Left ventricle myocardium inferior (tissue), 1 donor: ENCODE measurements around the gene FOXK1. TPM values are rescaled to one million over a fixed set of nuclear protein-coding genes. Genes with fewer than 3 reads are reported as not detected.

Experiments
- DNase-seq: peaks from one replicate; pipeline ENCODE4 v3.0.0-alpha.2; 2020
- H3K27ac ChIP-seq: fragments of 200-600 bp; replicated peaks from 2 replicates; pipeline ENCODE4 v1.8.0; 2021
- H3K27me3 ChIP-seq: fragments of 200-600 bp; 2 replicates; pipeline ENCODE4 v1.8.0; 2021; ENCODE audit warnings: low read depth
- H3K36me3 ChIP-seq: fragments of 200-600 bp; 2 replicates; pipeline ENCODE4 v1.8.0; 2021
- H3K4me1 ChIP-seq: fragments of 200-600 bp; 2 replicates; pipeline ENCODE4 v1.8.0; 2021
- H3K4me3 ChIP-seq: fragments of 200-600 bp; 2 replicates; pipeline ENCODE4 v1.8.0; 2021; ENCODE audit warnings: mild to moderate bottlenecking, moderate library complexity
- H3K9me3 ChIP-seq: fragments of 200-600 bp; replicated peaks from 2 replicates; pipeline ENCODE4 v1.8.0; 2021
- intact Hi-C: fragments of 100-400 bp; cut with micrococcal nuclease; formaldehyde crosslinking; loops from one replicate; pipeline ENCODE4 v1.11.0; 2022
- long read RNA-seq: library from polyadenylated mRNA; unstranded; transcript quantifications from one replicate; pipeline ENCODE4 v2.0.0, GENCODE V29; 2021
- total RNA-seq: library from RNA; stranded (reverse); fragmentation: NEBNext Ultra II Directional; extraction: Animal tissue kit (Norgen Biotek cat#: 25700); gene quantifications from one replicate; pipeline ENCODE4 v1.2.1, GENCODE V29; 2021
- TF ChIP-seq, protein P1 (sequence below): fragments of 200-600 bp; IDR thresholded peaks from 2 replicates; pipeline ENCODE4 v1.8.0; 2021; ENCODE audit warnings: antibody characterized with exemption, mild to moderate bottlenecking, borderline replicate concordance
- donor health status: DM: no; HTN: yes; CAD: no; lungs with severe emphysema.

FOXK1 gene
- 18.3 TPM for total RNA-seq
- long read RNA-seq, full-length matches to known transcripts, result 1 of 13 reads
- long read RNA-seq, partial matches to known transcripts, result 4 of 13 reads
- long read RNA-seq, other reads (novel, unspliced or antisense), result 8 of 13 reads

DNA sequence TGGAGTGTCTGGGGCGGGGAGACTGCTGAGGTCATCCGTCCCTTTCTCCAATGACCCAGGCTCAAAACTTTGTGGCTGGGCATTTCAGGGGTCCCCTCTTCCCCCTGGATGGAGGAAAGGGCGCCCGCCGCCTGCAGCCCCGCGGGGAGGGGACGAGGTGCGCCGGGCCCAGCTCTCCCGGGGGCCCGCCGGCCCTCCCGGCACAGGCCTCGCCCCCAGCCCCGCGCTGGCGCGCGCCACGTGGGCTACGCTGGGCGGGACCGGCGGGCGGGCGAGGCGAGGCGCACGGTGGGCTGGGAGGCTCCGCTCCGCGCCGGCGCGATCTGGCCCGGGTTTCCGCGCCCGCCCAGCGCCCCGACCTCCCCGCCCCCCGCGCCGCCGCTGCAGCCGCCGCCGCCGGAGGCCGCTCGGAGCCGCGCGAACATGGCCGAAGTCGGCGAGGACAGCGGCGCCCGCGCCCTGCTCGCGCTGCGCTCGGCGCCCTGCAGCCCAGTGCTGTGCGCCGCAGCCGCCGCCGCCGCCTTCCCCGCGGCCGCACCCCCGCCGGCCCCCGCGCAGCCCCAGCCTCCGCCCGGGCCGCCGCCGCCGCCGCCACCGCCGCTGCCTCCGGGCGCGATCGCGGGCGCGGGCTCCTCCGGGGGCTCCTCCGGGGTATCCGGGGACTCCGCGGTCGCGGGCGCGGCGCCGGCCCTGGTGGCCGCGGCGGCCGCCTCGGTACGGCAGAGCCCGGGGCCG, at the start of gene FOXK1:
FOXK1 (plus strand) TSS at position 410 of the 735 bp plus-strand sequence; CDS start at position 424, 14 bp downstream.
- peak within 1 kb of the TSS; percentile 93 for H3K27ac ChIP-seq
- peak; percentile 83 for DNase-seq
- H3K4me3 ChIP-seq, result peak within 1 kb of the TSS; percentile 97
- TF ChIP-seq, protein P1, sequence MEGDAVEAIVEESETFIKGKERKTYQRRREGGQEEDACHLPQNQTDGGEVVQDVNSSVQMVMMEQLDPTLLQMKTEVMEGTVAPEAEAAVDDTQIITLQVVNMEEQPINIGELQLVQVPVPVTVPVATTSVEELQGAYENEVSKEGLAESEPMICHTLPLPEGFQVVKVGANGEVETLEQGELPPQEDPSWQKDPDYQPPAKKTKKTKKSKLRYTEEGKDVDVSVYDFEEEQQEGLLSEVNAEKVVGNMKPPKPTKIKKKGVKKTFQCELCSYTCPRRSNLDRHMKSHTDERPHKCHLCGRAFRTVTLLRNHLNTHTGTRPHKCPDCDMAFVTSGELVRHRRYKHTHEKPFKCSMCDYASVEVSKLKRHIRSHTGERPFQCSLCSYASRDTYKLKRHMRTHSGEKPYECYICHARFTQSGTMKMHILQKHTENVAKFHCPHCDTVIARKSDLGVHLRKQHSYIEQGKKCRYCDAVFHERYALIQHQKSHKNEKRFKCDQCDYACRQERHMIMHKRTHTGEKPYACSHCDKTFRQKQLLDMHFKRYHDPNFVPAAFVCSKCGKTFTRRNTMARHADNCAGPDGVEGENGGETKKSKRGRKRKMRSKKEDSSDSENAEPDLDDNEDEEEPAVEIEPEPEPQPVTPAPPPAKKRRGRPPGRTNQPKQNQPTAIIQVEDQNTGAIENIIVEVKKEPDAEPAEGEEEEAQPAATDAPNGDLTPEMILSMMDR, result no peak
- H3K4me1 ChIP-seq, result peaks cover 45% of the 10 kb centered on the region
- no peaks in the 10 kb centered on the region for H3K9me3 ChIP-seq
- intact Hi-C loops, result loop anchor here (5.0 to 10.0 kb wide), 2 partner anchors 40 to 63 kb away; no protein-coding TSS in a partner anchor
- H3K36me3 ChIP-seq, result peaks cover 3% of the 10 kb centered on the region
- no peaks in the 10 kb centered on the region for H3K27me3 ChIP-seq

DNA sequence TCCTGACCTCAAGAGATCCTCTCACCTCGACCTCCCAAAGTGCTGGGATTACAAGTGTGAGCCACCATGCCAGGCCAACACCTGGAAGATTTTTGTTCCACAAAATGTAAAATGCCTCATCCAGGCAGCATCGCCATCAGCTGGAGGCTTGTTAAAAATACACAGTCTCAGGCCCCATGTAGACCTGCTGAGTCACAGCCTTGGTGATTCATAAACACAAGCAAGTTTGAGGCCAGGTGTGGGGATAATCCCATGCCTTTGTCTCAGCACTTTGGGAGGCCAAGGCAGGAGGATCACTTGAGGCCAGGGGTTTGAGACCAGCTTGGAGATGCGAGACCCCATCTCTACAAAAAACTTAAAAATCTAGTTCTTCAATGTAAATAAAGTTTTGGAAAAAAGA, 49.1 kb upstream of the FOXK1 start:
- H3K4me3 ChIP-seq, result no peak overlapping the region
- intact Hi-C loops, result no loop called here

DNA sequence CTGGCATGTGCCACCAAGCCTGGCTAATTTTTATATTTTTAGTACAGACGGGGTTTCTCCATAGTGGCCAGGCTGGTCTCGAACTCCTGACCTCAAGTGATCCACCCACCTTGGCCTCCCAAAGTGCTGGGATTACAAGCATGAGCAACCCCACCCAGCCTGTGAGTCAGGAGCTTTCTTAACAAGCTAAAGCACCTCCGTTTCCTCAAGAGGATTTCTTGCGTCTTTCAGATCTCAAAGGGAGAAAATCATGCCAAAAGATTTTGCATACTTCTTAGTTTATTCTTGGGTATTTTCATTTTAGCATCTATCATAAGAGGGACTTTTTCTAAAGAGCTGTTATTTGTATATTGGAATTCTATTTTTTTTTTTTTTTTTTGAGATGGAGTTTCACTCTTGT, 47.9 kb upstream of the FOXK1 start:
- H3K9me3 ChIP-seq, result no peaks in the 10 kb centered on the region
- no peaks in the 10 kb centered on the region for H3K27me3 ChIP-seq
- H3K27ac ChIP-seq, result no peak overlapping the region
- TF ChIP-seq, protein P1, result no peak
- H3K4me1 ChIP-seq, result peaks cover 12% of the 10 kb centered on the region
- intact Hi-C loops, result no loop called here
- no peak for DNase-seq
- H3K36me3 ChIP-seq, result no peaks in the 10 kb centered on the region
- no peak overlapping the region for H3K4me3 ChIP-seq

More for the DNA sequence above, 49.1 kb upstream of the FOXK1 start:
- DNase-seq, result no peak
- TF ChIP-seq, protein P1, result no peak
- Histone ChIP-seq H3K27me3 (no peaks in the 10 kb centered on the region), H3K9me3 (no peaks in the 10 kb centered on the region), H3K27ac (no peak overlapping the region), H3K4me1 (peaks cover 12% of the 10 kb centered on the region), H3K36me3 (no peaks in the 10 kb centered on the region)

DNA sequence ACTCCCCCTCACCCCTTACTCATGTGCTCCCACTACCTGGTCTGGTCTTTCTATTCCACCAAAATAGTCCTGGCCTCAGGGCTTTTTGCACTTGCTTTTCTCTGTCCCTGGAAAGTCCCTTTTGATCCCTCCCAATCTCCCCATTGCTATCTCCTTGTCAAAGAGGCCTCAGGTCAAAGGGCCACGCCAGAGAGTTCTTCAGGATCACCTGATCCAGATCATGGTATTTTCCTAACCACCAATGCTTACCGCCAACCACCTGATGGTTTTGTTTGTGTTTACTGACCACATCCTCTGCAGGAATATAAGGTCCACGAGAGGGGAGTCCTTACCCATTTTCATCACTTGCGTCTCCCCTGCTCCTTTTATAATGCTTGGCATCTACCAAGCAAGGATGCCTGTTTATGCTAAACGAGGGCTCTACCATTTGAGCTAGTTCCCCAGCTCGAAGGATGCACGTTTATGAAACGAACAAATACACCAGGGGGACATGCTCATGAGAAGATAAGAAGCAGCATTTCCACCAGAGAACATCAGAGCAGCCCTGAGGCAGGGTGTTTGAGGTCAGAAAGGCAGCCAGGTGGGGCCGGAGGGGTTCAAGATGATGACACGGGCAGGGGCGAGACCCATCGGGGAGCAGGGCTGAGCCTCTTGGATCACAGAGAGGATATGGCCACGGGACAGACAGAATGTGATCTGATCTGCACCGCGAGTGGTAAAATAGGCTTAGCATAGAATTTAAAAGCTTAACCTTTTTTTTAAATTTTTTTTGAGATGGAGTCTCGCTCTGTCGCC, 43.1 kb upstream of the FOXK1 start:
- H3K4me3 ChIP-seq, result no peak overlapping the region
- no peaks in the 10 kb centered on the region for H3K9me3 ChIP-seq
- no peaks in the 10 kb centered on the region for H3K36me3 ChIP-seq
- H3K27ac ChIP-seq, result no peak overlapping the region
- intact Hi-C loops, result no loop called here
- no peak for DNase-seq
- TF ChIP-seq, protein P1, result no peak
- no peaks in the 10 kb centered on the region for H3K27me3 ChIP-seq
- H3K4me1 ChIP-seq, result peaks cover 13% of the 10 kb centered on the region

DNA sequence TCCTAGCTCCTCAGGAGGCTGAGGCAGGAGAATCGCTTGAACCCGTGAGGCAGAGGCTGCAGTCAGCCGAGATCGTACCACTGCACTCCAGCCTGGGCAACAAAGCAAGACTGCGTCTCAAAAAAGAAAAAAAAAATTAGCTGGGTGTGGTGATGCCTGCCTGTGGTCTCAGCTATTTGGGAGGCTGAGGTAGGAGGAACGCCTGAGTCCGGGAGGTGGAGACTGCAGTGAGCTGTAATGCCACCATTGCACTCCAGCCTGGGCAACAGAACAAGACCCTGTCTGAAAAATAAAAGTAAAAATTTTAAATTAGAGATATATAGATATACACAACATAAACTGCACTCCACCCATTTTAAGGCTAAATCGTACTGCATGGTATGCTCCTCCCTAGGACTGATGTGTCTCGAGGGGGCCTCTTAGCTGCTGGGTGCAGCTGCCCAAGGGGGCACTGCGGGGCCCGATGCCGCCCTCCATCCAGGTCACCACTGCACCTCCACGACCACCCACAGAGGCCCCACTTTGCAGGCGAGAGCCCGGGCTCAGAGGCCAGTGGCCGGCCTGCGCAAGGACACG, 40.9 kb upstream of the FOXK1 start:
- Histone ChIP-seq H3K27me3 (no peaks in the 10 kb centered on the region), H3K36me3 (no peaks in the 10 kb centered on the region), H3K4me3 (peak overlapping the region; percentile 78), H3K4me1 (peaks cover 13% of the 10 kb centered on the region), H3K9me3 (no peaks in the 10 kb centered on the region), H3K27ac (peak overlapping the region; percentile 91)
- TF ChIP-seq, protein P1, result no peak
- DNase-seq, result no peak
- intact Hi-C loops, result loop anchor here (5.0 kb wide), 1 partner anchor 41 kb away; the partner anchor contains the start of gene FOXK1
